ENCODE results near the gene LRRC4C.
"Not testable (repeated sequence)": the region's sequence is repeated elsewhere in the genome, so short reads cannot be mapped to it uniquely, and the experiment has no call there.

Gene LRRC4C

GRCh38 chr11:41102471-41102870 lies 357.0 kb downstream of the LRRC4C start:
- DNase-seq = no peak

- DNase-seq = no peak
These were observed 359.8 kb downstream of the LRRC4C start for GRCh38 chr11:41099654-41100053.

GRCh38 chr11:41085123-41085522 lies 374.3 kb downstream of the LRRC4C start:
- no peak for DNase-seq

DNA sequence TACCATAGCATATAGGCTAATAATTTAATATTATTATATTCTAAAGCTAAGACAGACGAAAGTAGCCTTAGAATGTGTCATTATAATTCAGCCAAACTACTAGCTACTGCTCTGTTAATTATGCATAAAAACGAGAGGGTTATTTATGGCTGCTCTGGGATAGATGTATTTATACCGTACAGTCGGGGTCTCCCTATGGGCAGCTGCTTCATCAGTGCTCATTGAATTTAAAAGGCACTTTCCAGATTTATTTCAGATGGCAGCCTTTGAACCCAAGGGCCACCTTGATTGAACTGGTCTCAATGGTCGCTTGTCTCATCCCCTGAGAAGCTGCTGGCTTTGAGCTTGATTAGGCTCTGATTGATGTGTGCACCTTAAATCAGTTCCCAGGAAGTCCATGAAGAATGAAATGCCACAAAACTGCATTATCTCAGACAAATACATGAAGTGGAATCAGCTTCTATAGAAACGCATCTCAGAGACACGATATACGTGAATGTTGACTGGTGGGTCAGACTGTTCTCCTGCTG lies 377.6 kb downstream of the LRRC4C start:
- no peak for DNase-seq

GRCh38 chr11:41074318-41074717 lies 385.1 kb downstream of the LRRC4C start:
- no peak for DNase-seq

- DNase-seq = no peak
These were observed 394.0 kb downstream of the LRRC4C start for GRCh38 chr11:41065432-41065831.

DNA sequence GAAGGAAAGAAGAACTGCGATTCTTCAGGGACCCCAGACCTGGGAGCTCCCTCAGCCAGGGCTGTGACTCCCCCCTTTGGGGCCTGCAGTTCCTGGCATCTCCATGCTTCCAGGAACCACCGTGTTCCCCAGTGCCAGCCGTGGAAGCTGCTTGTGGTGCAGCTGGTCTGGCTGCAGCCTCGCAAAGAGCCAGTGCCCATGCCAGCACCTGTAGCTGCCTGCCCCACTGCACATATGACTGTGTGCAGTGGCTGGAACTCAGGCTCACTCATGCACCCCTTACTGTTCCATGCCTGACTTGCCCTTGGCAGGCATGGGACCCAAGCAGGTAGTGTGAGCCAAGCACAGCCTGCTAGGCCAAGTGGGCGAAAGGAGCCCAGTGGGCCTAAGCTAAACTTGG lies 401.3 kb downstream of the LRRC4C start:
- no peak for DNase-seq

DNA sequence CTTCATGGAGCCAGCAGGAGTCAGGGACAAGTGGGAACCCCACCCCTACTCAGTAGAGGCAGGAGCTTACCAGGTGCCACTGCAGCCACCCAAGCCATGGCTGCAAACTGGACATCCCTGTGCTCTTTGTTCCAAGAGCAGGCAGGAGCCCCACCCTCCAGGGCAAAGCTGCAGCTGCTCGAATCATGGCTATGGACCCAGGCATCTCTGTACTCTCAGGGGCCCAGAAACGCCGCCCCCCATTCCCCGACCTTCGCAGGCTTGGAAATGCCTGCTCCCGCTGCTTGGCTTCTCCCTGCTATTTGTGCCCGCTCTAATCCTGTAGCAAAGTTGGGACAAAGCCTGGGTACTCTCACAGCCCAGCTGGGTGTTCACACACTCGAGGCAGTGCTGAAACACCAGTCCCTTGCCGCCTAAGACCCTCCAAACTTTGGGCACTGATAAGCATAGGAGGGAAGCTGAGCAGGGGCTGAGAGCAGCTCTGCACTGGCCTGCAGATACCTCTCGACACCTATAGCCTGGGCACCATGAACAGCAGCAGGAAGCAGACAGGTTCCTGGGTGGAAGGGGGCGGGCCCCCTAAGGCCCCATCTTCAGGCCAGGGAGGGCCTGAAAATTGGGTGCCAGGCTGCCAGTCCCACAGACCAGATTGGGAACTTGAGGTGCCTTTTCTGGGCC lies 402.4 kb downstream of the LRRC4C start:
- DNase-seq = no peak

DNA sequence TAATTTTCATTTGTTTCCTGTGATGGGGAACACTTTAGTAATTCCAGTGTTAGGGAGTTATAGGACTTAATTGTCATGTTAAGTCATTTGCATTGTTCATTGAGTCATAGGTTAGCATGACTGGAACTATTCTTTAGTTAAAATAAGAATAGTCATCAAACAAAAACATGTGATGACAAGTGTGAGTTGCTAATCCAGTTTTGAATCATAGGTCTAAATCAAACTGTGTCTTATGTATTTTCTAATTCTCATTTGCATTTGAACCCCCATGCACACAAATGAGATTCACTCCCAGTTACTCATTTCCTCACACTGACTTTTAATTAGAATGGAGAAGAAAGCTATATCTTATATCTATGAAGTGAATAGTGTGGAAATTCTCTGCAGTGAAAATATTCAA lies 405.6 kb downstream of the LRRC4C start:
- DNase-seq = no peak

DNA sequence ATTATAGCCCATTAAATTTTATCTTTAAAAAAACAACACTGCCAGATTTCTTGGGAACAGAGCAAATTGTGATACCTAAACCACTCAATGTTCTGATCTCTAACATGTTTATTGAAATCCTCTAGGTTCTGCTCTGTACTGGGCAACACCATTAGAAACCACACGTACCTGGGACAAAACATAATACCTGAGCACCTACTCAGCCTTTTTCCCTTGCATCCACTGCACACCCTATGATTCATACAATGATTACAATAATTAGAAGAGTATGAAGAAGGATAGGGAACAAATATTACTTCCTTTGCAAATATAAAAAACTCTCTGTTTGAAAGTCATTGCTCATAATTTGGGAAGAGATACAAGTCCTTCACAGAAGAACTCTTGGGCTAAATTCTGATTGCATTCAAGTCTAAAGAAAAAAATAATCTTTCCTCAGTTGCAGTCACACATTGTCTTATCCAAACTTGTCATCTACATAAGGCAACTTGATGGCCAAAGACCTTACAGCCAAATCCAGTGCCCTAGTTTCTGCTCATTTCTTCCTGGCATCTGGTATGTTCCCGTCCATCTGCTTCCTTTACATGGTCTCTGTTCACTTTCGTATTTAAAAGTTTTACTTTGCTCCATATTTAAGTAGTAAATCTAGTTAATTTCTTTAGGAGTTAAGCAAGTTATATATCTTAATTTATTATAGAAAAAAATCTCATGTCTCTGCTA lies 407.4 kb downstream of the LRRC4C start:
- DNase-seq = no peak

GRCh38 chr11:41050791-41051190 lies 408.7 kb downstream of the LRRC4C start:
- DNase-seq = no peak

- no peak for DNase-seq
These were observed 412.2 kb downstream of the LRRC4C start for GRCh38 chr11:41047229-41047628.

- DNase-seq = no peak
These were observed 414.2 kb downstream of the LRRC4C start for GRCh38 chr11:41045266-41045665.

DNA sequence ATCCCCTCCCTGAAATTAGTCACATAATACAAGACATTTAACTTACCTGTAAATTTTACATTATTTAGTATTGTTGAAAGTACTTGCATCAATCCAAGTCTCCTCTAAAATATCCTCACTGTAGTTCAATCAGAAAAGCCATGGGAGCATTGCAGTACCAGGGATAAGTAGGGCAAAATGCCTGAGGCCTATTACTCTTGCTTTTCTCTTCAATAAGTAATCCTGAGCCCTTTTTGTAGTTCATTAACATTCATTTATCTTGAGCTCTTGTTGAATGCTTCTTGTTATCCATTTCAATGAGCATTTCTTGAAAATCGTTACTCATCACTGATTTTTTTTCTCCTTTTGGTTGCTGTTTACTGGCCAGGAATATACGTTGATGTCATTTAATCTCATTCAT lies 414.7 kb downstream of the LRRC4C start:
- DNase-seq = no peak

DNA sequence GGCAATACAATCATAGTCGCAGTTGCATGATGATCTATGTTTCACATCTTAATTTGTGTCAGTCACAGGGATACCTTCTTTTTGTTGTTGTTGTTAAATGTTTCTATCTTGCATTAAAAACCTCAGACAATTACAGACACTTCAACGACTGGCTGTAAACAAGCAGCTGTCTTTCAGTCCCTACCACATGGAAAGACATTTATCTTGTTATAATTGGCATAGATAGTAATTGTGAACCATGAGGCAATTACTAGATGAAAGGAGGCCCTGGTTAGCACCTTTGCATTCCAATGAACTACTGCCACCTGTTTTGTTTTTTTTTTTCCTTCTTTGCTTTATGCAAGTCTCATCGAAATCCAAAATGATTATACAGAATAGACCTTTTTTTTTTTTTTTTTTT lies 416.8 kb downstream of the LRRC4C start:
- no peak for DNase-seq

DNA sequence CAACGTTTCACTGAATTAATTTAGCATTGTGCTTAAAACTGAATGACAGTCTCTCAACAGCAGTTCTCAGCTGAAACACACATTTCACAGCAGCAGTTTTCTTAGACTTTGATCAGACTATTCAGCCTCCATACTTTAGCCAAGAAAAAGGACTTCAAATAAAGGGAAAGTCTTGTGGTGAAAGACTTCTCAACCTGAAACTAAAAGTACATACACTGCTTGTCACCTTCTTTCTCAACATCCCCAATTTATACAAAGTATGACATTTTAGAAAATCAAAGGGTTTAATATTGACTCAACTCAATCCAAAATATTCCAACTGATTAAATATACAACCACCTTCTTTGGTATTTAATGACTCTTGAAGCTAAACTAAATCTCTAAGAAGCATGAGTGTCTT lies 419.0 kb downstream of the LRRC4C start:
- no peak for DNase-seq

DNA sequence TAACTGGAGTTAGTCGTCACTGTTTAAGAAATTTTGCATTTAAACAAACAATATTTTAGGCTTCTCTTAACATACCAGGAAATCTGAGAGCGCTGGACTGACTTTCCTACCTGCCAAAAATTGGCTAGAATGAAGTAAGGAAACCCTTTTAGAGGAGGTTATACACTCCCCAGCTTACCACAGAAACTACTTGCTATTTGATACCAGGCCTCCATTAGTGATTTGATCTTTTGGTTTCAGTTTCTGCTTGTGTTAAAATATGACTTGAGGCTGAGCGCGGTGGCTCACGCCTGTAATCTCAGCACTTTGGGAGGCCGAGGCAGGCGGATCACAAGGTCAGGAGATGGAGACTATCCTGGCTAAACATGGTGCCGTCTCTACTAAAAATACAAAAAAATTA lies 419.9 kb downstream of the LRRC4C start:
- DNase-seq = no peak

DNA sequence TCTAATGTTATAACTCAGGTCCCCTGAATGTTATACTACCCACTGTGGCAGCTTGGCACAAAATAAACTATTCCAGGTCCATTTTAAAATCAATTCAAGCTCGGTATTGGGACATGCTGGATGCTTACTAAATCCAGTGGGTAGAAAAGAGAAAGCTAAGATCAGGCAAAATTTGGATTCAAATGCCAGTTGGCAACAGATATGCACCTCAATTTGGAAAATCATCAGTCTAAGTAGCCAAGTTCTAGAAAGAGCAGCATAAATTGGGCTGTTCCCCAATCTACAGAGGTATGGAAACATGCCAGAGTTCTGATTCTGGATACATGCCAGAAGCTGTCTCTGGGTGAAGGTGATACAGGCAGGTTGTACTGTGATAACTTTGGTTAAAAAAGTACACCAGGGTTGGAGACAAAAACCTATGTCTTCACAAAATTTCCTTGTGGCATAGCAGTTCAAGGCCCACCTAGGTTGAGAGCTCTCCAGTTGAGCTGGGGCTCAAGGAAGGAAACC lies 427.8 kb downstream of the LRRC4C start:
- DNase-seq = no peak

GRCh38 chr11:41020259-41020658 lies 439.2 kb downstream of the LRRC4C start:
- no peak for DNase-seq

DNA sequence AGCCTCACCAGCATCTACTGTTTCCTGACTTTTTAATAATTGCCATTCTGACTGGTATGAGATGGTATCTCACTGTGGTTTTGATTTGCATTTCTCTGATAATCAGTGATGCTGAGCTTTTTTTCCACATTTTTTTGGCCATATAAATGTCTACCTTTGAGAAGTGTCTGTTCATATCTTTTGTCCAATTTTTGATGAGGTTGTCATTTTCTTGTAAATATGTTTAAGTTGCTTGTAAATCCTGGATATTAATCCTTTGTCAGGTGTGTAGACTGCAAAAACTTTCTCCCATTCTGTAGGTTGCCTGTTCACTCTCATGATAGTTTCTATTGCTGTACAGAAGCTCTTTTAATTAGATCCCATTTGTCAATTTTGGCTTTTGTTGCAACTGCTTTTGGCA lies 439.8 kb downstream of the LRRC4C start:
- DNase-seq = not testable (repeated sequence)

DNA sequence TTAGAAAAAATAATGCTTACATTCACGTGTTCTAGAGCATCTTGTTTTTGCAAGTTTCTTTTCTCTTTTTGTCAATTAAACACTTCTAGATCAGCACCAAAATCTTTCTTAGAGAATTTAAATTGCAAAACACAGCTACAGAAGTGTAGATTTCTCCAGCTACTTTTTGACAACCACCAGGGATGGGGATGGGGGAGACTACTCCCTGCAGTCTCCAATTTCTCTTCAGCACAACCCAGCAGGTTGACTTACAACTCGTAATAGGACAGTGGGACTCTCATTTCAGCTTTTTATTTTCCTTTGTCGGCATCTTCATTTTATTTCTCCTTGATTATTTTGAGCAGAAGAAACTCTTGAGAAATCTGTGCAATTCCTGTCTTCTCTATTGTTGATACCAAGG lies 441.2 kb downstream of the LRRC4C start:
- DNase-seq = no peak

GRCh38 chr11:41010361-41011050 lies 448.9 kb downstream of the LRRC4C start:
- DNase-seq = no peak

DNA sequence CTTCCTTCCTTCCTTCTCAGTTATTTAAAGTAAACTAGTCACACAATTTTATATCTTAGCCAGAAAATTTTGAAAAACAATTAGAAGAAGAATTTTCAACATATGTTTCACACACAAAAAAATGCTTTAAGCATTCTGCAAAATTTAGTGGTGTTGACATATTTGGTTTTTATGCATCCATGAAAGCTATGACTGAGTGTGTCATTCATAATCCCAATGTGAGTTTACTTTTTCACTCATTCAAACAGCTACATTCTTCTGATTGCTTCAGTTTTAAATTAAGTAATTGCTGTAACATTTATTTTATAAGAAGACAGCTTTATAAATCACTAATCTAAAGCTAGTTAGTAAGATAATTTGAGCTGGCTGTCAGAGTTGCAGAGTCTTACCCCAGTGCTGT lies 453.5 kb downstream of the LRRC4C start:
- no peak for DNase-seq

All from stimulated activated CD8-positive, alpha-beta memory T cell treated with anti-CD3 and anti-CD28 coated beads, Interleukin-4, amount 100 ng/mL, for 48 hours (primary cell).